BLaER1 treated with 17β-estradiol and CSF1 and Interleukin-3, amounts not matched to agents 10 nM and 100 nM (cell line): ENCODE data around the gene B3GALT2.

Experiments
- H3K27ac ChIP-seq, 11 experiments: shearing (Covaris generic); formaldehyde crosslinking; 2 replicates each; pipeline ENCODE4 v1.8.1; 2022
- H3K27me3 ChIP-seq, 11 experiments: shearing (Covaris generic); formaldehyde crosslinking; 2 replicates each; pipeline ENCODE4 v1.8.1; 2022
- H3K36me3 ChIP-seq, 11 experiments: shearing (Covaris generic); formaldehyde crosslinking; 2 replicates each; pipeline ENCODE4 v1.8.1; 2022
- H3K4me1 ChIP-seq, 10 experiments: shearing (Covaris generic); formaldehyde crosslinking; 2 replicates each; pipeline ENCODE4 v1.8.1; 2022
- H3K4me2 ChIP-seq, 11 experiments: shearing (Covaris generic); formaldehyde crosslinking; 2 replicates each; pipeline ENCODE4 v1.8.1; 2022
- H3K4me3 ChIP-seq, 10 experiments: shearing (Covaris generic); formaldehyde crosslinking; 2 replicates each; pipeline ENCODE4 v1.8.1; 2022
- H3K9ac ChIP-seq, 11 experiments: shearing (Covaris generic); formaldehyde crosslinking; 2 replicates each; pipeline ENCODE4 v1.8.1; 2022
- H3K9me3 ChIP-seq, 11 experiments: shearing (Covaris generic); formaldehyde crosslinking; replicated peaks in 1 of 11; 2 replicates each; pipeline ENCODE4 v1.8.1; 2022
- H4K20me1 ChIP-seq, 11 experiments: shearing (Covaris generic); formaldehyde crosslinking; 2 replicates each; pipeline ENCODE4 v1.8.1; 2022
- Cebpa-rat ChIP-seq, 11 experiments: shearing (Covaris generic); IDR thresholded peaks; 2 replicates each; pipeline ENCODE4 v1.8.1; 2022

The B3GALT2 gene

GRCh38 chr1:193176788-193177187 lies 9.6 kb downstream of the B3GALT2 start:
- Histone ChIP-seq H3K4me3 (no peak overlapping the region), H3K4me1 (peaks cover 0 to 3% (median 0%) of the 10 kb centered on the region in 10 experiments; a peak in 1 of 20 replicates), H3K36me3 (peaks cover 18 to 54% (median 30%) of the 10 kb centered on the region in 11 experiments; a peak in 21 of 22 replicates), H3K4me2 (no peak overlapping the region), H3K27me3 (no peaks in the 10 kb centered on the region), H3K9ac (no peak overlapping the region), H4K20me1 (peaks cover 15 to 90% (median 52%) of the 10 kb centered on the region in 11 experiments; a peak in 21 of 22 replicates), H3K27ac (no peak overlapping the region), H3K9me3 (peaks cover 0 to 2% (median 0%) of the 10 kb centered on the region in 11 experiments; a peak in 1 of 22 replicates)
- TF ChIP-seq Cebpa-rat (IDR thresholded peaks at IDR 0.05) = no peak

GRCh38 chr1:193176113-193176512 lies 10.3 kb downstream of the B3GALT2 start:
- Histone ChIP-seq H3K4me2 (no peak overlapping the region), H3K27ac (no peak overlapping the region)

GRCh38 chr1:193157360-193157759 lies 29.1 kb downstream of the B3GALT2 start:
- H3K4me1 ChIP-seq = no peaks in the 10 kb centered on the region
- no peaks in the 10 kb centered on the region for H3K27me3 ChIP-seq
- H3K36me3 ChIP-seq = peaks cover 44 to 75% (median 61%) of the 10 kb centered on the region in 11 experiments
- no peak overlapping the region for H3K27ac ChIP-seq
- no peaks in the 10 kb centered on the region for H3K9me3 ChIP-seq
- H3K9ac ChIP-seq = no peak overlapping the region
- TF ChIP-seq Cebpa-rat (IDR thresholded peaks at IDR 0.05) = no peak
- no peak overlapping the region for H3K4me2 ChIP-seq
- peaks cover 6 to 53% (median 23%) of the 10 kb centered on the region in 11 experiments; a peak in 14 of 22 replicates for H4K20me1 ChIP-seq
- no peak overlapping the region for H3K4me3 ChIP-seq

More at GRCh38 chr1:193176113-193176512, 10.3 kb downstream of the B3GALT2 start:
- Histone ChIP-seq H3K9me3 (peaks cover 0 to 5% (median under 1%) of the 10 kb centered on the region in 11 experiments; a peak in 3 of 22 replicates), H3K4me1 (peaks cover 0 to 3% (median 0%) of the 10 kb centered on the region in 10 experiments; a peak in 1 of 20 replicates), H3K4me3 (no peak overlapping the region), H3K36me3 (peaks cover 22 to 61% (median 37%) of the 10 kb centered on the region in 11 experiments), H4K20me1 (peaks cover 9 to 90% (median 45%) of the 10 kb centered on the region in 11 experiments; a peak in 18 of 22 replicates), H3K27me3 (no peaks in the 10 kb centered on the region), H3K9ac (no peak overlapping the region)
- TF ChIP-seq Cebpa-rat (IDR thresholded peaks at IDR 0.05) = no peak

- H3K4me2 ChIP-seq = no peak overlapping the region
- H3K36me3 ChIP-seq = peaks cover 47 to 79% (median 64%) of the 10 kb centered on the region in 11 experiments
- no peaks in the 10 kb centered on the region for H3K27me3 ChIP-seq
Measured at GRCh38 chr1:193156822-193157142, 29.6 kb downstream of the B3GALT2 start.

GRCh38 chr1:193156117-193156821 lies 30.1 kb downstream of the B3GALT2 start:
- no peak overlapping the region for H3K4me3 ChIP-seq
- H3K27me3 ChIP-seq = no peaks in the 10 kb centered on the region
- H3K4me1 ChIP-seq = no peaks in the 10 kb centered on the region
- H4K20me1 ChIP-seq = peaks cover 7 to 57% (median 24%) of the 10 kb centered on the region in 11 experiments; a peak in 15 of 22 replicates
- no peak overlapping the region for H3K4me2 ChIP-seq
- peaks cover 52 to 84% (median 70%) of the 10 kb centered on the region in 11 experiments for H3K36me3 ChIP-seq
- TF ChIP-seq Cebpa-rat (IDR thresholded peaks at IDR 0.05) = no peak
- no peak overlapping the region for H3K27ac ChIP-seq
- H3K9me3 ChIP-seq = no peaks in the 10 kb centered on the region
- no peak overlapping the region for H3K9ac ChIP-seq

More at GRCh38 chr1:193156822-193157142, 29.6 kb downstream of the B3GALT2 start:
- Histone ChIP-seq H3K9me3 (no peaks in the 10 kb centered on the region), H4K20me1 (peaks cover 6 to 53% (median 23%) of the 10 kb centered on the region in 11 experiments; a peak in 15 of 22 replicates), H3K27ac (no peak overlapping the region), H3K4me3 (no peak overlapping the region), H3K9ac (no peak overlapping the region), H3K4me1 (no peaks in the 10 kb centered on the region)
- no peak for TF ChIP-seq Cebpa-rat (IDR thresholded peaks at IDR 0.05)

GRCh38 chr1:193144999-193145398 lies 41.4 kb downstream of the B3GALT2 start:
- Histone ChIP-seq H4K20me1 (peaks cover 17 to 77% (median 42%) of the 10 kb centered on the region in 11 experiments; a peak in 20 of 22 replicates), H3K9ac (no peak overlapping the region), H3K36me3 (peaks cover 80 to 100% (median 93%) of the 10 kb centered on the region in 11 experiments), H3K4me3 (no peak overlapping the region), H3K27me3 (no peaks in the 10 kb centered on the region), H3K27ac (no peak overlapping the region), H3K4me1 (peaks cover 0 to 11% (median 0%) of the 10 kb centered on the region in 10 experiments; a peak in 2 of 20 replicates), H3K9me3 (no peaks in the 10 kb centered on the region), H3K4me2 (no peak overlapping the region)
- no peak for TF ChIP-seq Cebpa-rat (IDR thresholded peaks at IDR 0.05)

- Histone ChIP-seq H3K9me3 (no peaks in the 10 kb centered on the region), H3K27me3 (no peaks in the 10 kb centered on the region), H4K20me1 (peaks cover 20 to 79% (median 45%) of the 10 kb centered on the region in 11 experiments; a peak in 19 of 22 replicates), H3K9ac (no peak overlapping the region), H3K4me2 (no peak overlapping the region), H3K4me3 (no peak overlapping the region), H3K27ac (no peak overlapping the region), H3K4me1 (peaks cover 0 to 11% (median 0%) of the 10 kb centered on the region in 10 experiments; a peak in 2 of 20 replicates), H3K36me3 (peaks cover 83 to 100% (median 93%) of the 10 kb centered on the region in 11 experiments)
- no peak for TF ChIP-seq Cebpa-rat (IDR thresholded peaks at IDR 0.05)
Measured at GRCh38 chr1:193144361-193144938, 42.0 kb downstream of the B3GALT2 start.

- H3K9ac ChIP-seq = no peak overlapping the region
- no peak overlapping the region for H3K4me3 ChIP-seq
- no peak for TF ChIP-seq Cebpa-rat (IDR thresholded peaks at IDR 0.05)
- H3K36me3 ChIP-seq = peaks cover 84 to 100% (median 94%) of the 10 kb centered on the region in 11 experiments
- H3K4me2 ChIP-seq = no peak overlapping the region
- H3K9me3 ChIP-seq = no peaks in the 10 kb centered on the region
- H3K27ac ChIP-seq = no peak overlapping the region
- H3K27me3 ChIP-seq = no peaks in the 10 kb centered on the region
- H3K4me1 ChIP-seq = peaks cover 0 to 11% (median 0%) of the 10 kb centered on the region in 10 experiments; a peak in 2 of 20 replicates
- peaks cover 20 to 87% (median 46%) of the 10 kb centered on the region in 11 experiments; a peak in 19 of 22 replicates for H4K20me1 ChIP-seq
Measured at GRCh38 chr1:193143285-193143684, 43.1 kb downstream of the B3GALT2 start.

- no peaks in the 10 kb centered on the region for H3K27me3 ChIP-seq
- no peak overlapping the region for H3K27ac ChIP-seq
- no peaks in the 10 kb centered on the region for H3K9me3 ChIP-seq
- H3K4me2 ChIP-seq = no peak overlapping the region
- no peak overlapping the region for H3K9ac ChIP-seq
- H3K4me3 ChIP-seq = no peak overlapping the region
- TF ChIP-seq Cebpa-rat (IDR thresholded peaks at IDR 0.05) = no peak
- peaks cover 20 to 89% (median 52%) of the 10 kb centered on the region in 11 experiments; a peak in 19 of 22 replicates for H4K20me1 ChIP-seq
- peaks cover 0 to 11% (median 0%) of the 10 kb centered on the region in 10 experiments; a peak in 2 of 20 replicates for H3K4me1 ChIP-seq
- peaks cover 84 to 100% (median 94%) of the 10 kb centered on the region in 11 experiments for H3K36me3 ChIP-seq
Measured at GRCh38 chr1:193142409-193142808, 44.0 kb downstream of the B3GALT2 start.
